HG03175 (cell line): ENCODE results near the gene SLIT3.
"Not testable (repeated sequence)": the region's sequence is repeated elsewhere in the genome, so short reads cannot be mapped to it uniquely, and the experiment has no call there.

Source experiments
- ATAC-seq: cut with Tn5 transposase; IDR thresholded peaks from one replicate; pipeline ENCODE4 v1.9.1; 2021; ENCODE audit warnings: mild to moderate bottlenecking, moderate library complexity; ENCODE audit not compliant: unreplicated experiment

The SLIT3 gene

GRCh38 chr5:168756453-168757391, 544.2 kb downstream of the SLIT3 start:
- ATAC-seq = no peak

GRCh38 chr5:168755548-168756093, 545.3 kb downstream of the SLIT3 start:
- no peak for ATAC-seq

- no peak for ATAC-seq
Observed at GRCh38 chr5:168753691-168754254, 547.2 kb downstream of the SLIT3 start.

- ATAC-seq = no peak
Observed at GRCh38 chr5:168752416-168753190, 548.3 kb downstream of the SLIT3 start.

GRCh38 chr5:168752012-168752411, 548.9 kb downstream of the SLIT3 start:
- ATAC-seq = no peak

- ATAC-seq = no peak
Observed at GRCh38 chr5:168750926-168751325, 550.0 kb downstream of the SLIT3 start.

GRCh38 chr5:168749391-168750100, 551.4 kb downstream of the SLIT3 start:
- ATAC-seq = no peak

- ATAC-seq = peak; percentile 61
Observed at GRCh38 chr5:168747987-168748777, 552.8 kb downstream of the SLIT3 start.

GRCh38 chr5:168746893-168747640, 553.9 kb downstream of the SLIT3 start:
- ATAC-seq = no peak

GRCh38 chr5:168746126-168746892, 554.6 kb downstream of the SLIT3 start:
- ATAC-seq = not testable (repeated sequence)

GRCh38 chr5:168743617-168744016, 557.3 kb downstream of the SLIT3 start:
- ATAC-seq = no peak

- ATAC-seq = not testable (repeated sequence)
Observed at GRCh38 chr5:168742311-168742710, 558.6 kb downstream of the SLIT3 start.

GRCh38 chr5:168740811-168741213, 560.1 kb downstream of the SLIT3 start:
- no peak for ATAC-seq

- no peak for ATAC-seq
Observed at GRCh38 chr5:168740092-168740800, 560.7 kb downstream of the SLIT3 start.

- no peak for ATAC-seq
Observed at GRCh38 chr5:168737066-168737465, 563.9 kb downstream of the SLIT3 start.

GRCh38 chr5:168736281-168736831, 564.6 kb downstream of the SLIT3 start:
- no peak for ATAC-seq

- no peak for ATAC-seq
Observed at GRCh38 chr5:168734620-168735300, 566.2 kb downstream of the SLIT3 start.
